GM13976 (cell line): ENCODE results near the gene C1orf167.

ENCODE experiments used
- DNase-seq: peaks from one replicate; pipeline ENCODE4 v3.0.0; 2012; ENCODE audit warnings: low spot score
- CTCF ChIP-seq: IDR thresholded peaks from 2 replicates; pipeline ENCODE4 v1.5.1; 2012; ENCODE audit warnings: borderline replicate concordance, mild to moderate bottlenecking; ENCODE audit not compliant: insufficient read depth; ENCODE audit errors: extremely low read depth, missing control alignments, control extremely low read depth
- in situ Hi-C: fragments of 300-500 bp; cut with MboI; formaldehyde crosslinking; loops from one replicate; pipeline ENCODE4 v1.12.0; 2022; ENCODE audit warnings: low sequenced_read_pairs, mixed read lengths, inconsistent platforms; ENCODE audit not compliant: unreplicated experiment

The C1orf167 gene

GRCh38 chr1:11768821-11769220, 6.8 kb downstream of the C1orf167 start:
- no peak for TF ChIP-seq CTCF
- in situ Hi-C loops, result no loop called here
- DNase-seq, result no peak

GRCh38 chr1:11769274-11769673, 7.3 kb downstream of the C1orf167 start:
- in situ Hi-C loops, result no loop called here
- TF ChIP-seq CTCF, result no peak
- DNase-seq, result no peak

GRCh38 chr1:11770011-11770410, 8.0 kb downstream of the C1orf167 start:
- in situ Hi-C loops, result no loop called here
- TF ChIP-seq CTCF, result no peak
- no peak for DNase-seq

- no peak for TF ChIP-seq CTCF
- in situ Hi-C loops, result no loop called here
- DNase-seq, result no peak
Observed at GRCh38 chr1:11771481-11772043, 9.6 kb downstream of the C1orf167 start.

- DNase-seq, result no peak
- no peak for TF ChIP-seq CTCF
- in situ Hi-C loops, result no loop called here
Observed at GRCh38 chr1:11772458-11772857, 10.5 kb downstream of the C1orf167 start.

GRCh38 chr1:11774753-11775152, 12.8 kb downstream of the C1orf167 start:
- no peak for DNase-seq
- no peak for TF ChIP-seq CTCF
- in situ Hi-C loops, result no loop called here
